ENCODE data around the gene IRF6. TPM values are rescaled to one million over a fixed set of nuclear protein-coding genes. Genes with fewer than 3 reads are reported as not detected.

IRF6 gene
- 10 to 100 TPM; 18.5 to 26.3 (median 20.5) TPM for polyA plus RNA-seq (ENCODE audit: insufficient read depth in 1 of 5, insufficient read length in 5 of 5, low replicate concordance in 1 of 5)
- long read RNA-seq, donor 1, full-length matches to known transcripts: 10 of 20 reads
- long read RNA-seq, donor 1, partial matches to known transcripts: 10 of 20 reads
- long read RNA-seq, donor 1, other reads (novel, unspliced or antisense): 0 of 20 reads
- long read RNA-seq, donor 2, full-length matches to known transcripts: 4 of 4 reads
- long read RNA-seq, donor 2, partial matches to known transcripts: 0 of 4 reads
- long read RNA-seq, donor 2, other reads (novel, unspliced or antisense): 0 of 4 reads
- long read RNA-seq, donor 3, full-length matches to known transcripts: 6 of 6 reads
- long read RNA-seq, donor 3, partial matches to known transcripts: 0 of 6 reads
- long read RNA-seq, donor 3, other reads (novel, unspliced or antisense): 0 of 6 reads
- long read RNA-seq, donor 4, full-length matches to known transcripts: 4 of 11 reads
- long read RNA-seq, donor 4, partial matches to known transcripts: 7 of 11 reads
- long read RNA-seq, donor 4, other reads (novel, unspliced or antisense): 0 of 11 reads
- long read RNA-seq, donor 5, full-length matches to known transcripts: 8 of 18 reads
- long read RNA-seq, donor 5, partial matches to known transcripts: 10 of 18 reads
- long read RNA-seq, donor 5, other reads (novel, unspliced or antisense): 0 of 18 reads
- long read RNA-seq, donor 6, full-length matches to known transcripts: 14 of 19 reads
- long read RNA-seq, donor 6, partial matches to known transcripts: 5 of 19 reads
- long read RNA-seq, donor 6, other reads (novel, unspliced or antisense): 0 of 19 reads
- long read RNA-seq, donor 7, full-length matches to known transcripts: 11 of 16 reads
- long read RNA-seq, donor 7, partial matches to known transcripts: 5 of 16 reads
- long read RNA-seq, donor 7, other reads (novel, unspliced or antisense): 0 of 16 reads
- long read RNA-seq, donor 8, full-length matches to known transcripts: 1 of 1 reads
- long read RNA-seq, donor 8, partial matches to known transcripts: 0 of 1 reads
- long read RNA-seq, donor 8, other reads (novel, unspliced or antisense): 0 of 1 reads

GRCh38 chr1:209805875-209806760, at the start of gene IRF6:
Gene IRF6, minus strand, starts transcription at chr1:209806142. Its CDS starts 4,729 bp downstream, at chr1:209801413.
- peak; percentile 85 to 89 for DNase-seq

DNA sequence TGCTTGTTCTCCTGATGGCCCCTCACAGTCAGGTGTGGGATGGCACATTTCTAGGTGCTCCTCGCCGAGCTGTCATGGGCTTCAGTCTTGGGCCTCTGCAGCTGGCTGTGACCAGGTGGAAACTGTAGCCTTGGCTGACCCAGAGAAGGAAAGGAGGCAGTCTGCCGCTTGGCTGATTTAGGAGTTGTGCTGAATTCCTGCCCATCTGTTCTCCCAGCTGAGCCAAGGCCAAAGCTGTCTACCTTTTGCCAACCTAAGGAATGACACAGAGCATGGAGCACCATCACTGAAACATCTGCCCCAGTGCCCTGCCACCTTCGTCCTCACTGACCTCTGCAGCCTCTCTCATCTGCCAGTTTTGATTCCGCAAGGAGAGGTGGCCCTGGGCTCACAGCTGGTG, 49.7 kb upstream of the IRF6 start:
- no peak for DNase-seq

GRCh38 chr1:209855006-209855405, 49.1 kb upstream of the IRF6 start:
- no peak for DNase-seq

DNA sequence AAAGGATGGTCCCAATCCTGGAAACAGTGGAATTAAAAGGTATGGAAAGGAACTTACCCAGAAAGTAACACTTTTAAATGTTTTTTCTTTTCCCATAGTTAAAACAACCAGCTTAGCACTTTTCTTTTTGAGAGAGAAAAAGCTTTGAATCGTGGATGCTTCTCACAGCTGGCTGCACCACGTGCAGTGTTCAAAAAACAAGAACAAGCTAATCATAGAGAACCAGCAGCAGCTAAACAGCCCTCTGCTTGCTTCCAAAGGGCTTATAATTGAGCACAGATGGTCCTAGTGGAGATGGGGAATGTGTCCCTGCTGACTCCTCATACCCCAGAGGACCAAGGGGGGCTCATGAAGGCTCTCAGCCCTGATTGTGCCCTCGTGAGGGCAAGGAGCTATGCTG, 48.3 kb upstream of the IRF6 start:
- DNase-seq: no peak

DNA sequence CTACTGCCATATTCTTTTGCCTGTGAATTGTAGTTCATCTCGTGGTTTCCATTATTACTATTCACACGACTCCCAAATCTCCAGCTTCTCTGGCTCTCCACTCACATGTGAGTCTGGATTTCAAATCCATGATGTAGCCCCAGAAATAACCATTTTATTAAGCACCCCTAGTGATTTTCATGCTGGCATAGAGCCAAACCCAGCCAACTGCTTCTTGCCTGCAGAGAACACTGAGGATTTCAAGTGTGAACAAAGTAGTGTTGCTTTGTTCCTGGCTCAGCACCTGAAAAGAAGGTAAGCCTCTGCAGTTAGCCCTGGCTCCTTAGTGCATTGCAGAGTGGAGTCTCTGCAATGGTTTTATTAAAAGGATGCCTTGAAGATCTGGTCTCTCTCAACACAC, 47.7 kb upstream of the IRF6 start:
- no peak for DNase-seq

GRCh38 chr1:209850342-209850979, 44.5 kb upstream of the IRF6 start:
- no peak for DNase-seq

DNA sequence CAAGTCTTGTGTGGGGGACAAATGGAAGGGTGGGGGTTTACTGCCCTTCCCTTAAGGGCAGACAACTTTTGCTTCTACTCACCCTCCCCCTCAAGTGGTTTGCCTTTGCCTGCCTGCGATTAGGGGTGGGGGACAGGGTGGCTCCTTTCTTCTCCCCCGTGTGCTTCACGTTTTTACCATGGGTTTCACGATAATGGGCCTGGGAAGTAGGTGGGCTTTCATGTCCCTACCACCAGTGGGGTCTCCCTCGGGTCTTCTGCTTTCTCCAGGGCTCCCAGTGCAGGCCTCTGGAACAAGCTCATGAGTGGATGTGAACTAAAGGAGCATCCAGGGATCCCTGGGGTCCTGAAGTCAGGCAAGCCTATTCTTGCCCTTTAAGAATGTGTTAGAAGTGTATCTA, 43.4 kb upstream of the IRF6 start:
- no peak for DNase-seq

DNA sequence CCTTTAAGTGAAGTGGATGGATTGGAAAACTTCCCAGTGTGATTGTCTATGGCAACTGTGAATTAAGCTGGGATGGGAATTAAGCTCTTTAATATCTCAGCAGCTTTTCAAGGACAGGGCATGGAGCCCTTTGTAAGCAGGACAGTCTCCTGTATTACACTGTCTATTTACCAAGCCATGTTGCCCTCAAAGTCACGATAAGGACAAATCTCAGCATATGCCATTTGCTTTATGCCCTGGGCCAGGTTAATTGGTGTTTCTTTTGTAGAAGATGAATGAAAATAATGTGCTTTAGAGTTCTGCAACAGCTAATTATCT, 39.4 kb upstream of the IRF6 start:
- no peak for DNase-seq

DNA sequence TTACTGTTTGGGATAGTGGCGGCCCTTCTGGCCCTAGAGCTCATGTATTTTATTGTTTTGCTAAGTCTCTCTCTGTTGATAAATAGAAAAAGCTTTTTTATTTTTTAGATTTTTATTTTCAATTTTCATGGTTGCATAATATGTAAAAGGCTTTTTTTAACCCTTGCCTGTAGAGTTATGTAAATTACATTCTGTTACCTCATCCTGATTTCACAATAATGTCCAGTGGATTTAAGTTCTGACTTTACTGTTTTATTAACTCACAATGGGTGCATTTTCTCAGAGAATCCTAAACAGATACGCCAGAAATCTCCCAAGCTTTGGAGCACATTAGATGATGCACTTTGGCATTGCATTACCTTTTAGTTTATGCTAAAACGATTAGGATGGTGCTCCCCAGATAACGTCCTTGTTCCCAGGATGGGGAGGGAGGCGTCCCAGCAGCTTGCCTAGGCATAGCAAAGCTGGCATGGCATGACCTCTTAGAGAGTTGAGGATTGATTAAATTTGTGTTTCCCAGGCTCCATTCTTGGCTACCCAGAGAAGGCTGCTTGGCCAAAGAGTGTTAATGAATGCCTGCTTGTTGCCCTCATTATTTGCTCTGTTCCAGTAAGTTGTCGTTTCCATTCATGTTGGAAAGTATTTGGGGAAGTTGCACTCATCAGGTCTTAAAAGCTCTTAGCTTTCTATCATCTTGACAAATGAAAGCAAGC, 38.9 kb upstream of the IRF6 start:
- DNase-seq: no peak

DNA sequence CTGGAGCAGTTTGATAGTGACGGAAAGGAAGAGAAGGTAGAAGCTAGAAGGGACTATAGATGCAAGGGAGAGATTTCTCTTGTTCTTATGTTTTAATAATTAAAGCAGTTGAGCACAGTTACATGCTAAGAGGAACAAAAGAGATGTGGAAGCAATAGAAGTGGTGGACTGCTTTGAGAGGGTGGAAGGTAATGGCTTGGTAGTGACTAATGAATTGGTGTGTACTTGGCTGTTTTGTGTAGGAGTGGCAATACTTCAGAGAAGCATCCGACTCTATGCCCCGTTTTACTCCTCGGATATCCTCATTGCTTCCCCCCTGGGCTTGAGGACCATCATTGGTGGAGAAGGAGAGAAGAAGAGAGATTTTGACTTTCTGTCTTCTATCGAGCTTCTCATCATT, 34.7 kb upstream of the IRF6 start:
- DNase-seq: no peak

- no peak for DNase-seq
Measured at GRCh38 chr1:209839875-209840546, 34.1 kb upstream of the IRF6 start.

GRCh38 chr1:209838537-209838936, 32.6 kb upstream of the IRF6 start:
- DNase-seq: no peak

GRCh38 chr1:209837671-209838070, 31.7 kb upstream of the IRF6 start:
- DNase-seq: no peak

DNA sequence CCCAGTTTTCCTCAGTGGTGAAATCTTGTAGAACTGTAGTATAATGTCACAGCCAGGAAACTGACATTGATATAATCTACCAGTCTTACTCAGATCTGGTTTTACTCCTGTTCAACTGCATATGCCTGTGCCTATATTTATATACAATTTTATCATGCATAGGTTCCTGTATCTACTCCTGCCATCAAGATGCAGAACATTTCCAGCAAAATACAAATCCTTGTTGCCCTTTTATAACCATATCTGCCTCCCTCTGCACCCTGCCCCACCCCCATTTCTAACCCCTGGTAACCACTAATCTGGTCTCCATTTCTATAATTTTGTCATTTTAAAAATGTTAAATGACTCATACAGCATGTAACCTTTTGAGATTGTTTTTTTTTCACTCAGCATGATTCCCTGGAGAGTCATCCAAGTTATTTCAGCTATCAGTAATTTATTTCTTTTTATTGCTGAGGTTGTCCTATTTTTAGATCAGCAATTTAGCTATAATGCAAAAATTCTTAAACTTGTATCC, 29.9 kb upstream of the IRF6 start:
- no peak for DNase-seq

DNA sequence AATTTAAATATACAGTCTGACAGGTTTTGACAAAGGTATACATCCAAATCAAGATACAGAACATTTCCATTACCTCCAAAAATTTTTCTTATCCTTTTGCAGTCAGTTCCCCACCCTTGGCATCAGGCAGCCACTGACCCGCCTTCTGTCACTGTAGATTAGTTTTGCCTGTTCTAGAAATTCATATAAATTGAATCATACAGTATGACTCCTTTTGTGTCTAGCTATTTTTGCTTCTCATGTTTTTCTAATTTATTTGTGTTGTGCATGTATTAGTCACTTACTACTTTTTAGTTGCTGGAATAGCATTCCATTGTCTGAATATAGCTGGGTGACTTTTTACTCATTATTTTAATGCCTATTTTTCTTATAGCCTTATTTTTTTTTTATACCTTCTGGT, 25.7 kb upstream of the IRF6 start:
- no peak for DNase-seq

GRCh38 chr1:209830722-209831121, 24.8 kb upstream of the IRF6 start:
- no peak for DNase-seq

GRCh38 chr1:209829716-209830115, 23.8 kb upstream of the IRF6 start:
- DNase-seq: no peak

DNA sequence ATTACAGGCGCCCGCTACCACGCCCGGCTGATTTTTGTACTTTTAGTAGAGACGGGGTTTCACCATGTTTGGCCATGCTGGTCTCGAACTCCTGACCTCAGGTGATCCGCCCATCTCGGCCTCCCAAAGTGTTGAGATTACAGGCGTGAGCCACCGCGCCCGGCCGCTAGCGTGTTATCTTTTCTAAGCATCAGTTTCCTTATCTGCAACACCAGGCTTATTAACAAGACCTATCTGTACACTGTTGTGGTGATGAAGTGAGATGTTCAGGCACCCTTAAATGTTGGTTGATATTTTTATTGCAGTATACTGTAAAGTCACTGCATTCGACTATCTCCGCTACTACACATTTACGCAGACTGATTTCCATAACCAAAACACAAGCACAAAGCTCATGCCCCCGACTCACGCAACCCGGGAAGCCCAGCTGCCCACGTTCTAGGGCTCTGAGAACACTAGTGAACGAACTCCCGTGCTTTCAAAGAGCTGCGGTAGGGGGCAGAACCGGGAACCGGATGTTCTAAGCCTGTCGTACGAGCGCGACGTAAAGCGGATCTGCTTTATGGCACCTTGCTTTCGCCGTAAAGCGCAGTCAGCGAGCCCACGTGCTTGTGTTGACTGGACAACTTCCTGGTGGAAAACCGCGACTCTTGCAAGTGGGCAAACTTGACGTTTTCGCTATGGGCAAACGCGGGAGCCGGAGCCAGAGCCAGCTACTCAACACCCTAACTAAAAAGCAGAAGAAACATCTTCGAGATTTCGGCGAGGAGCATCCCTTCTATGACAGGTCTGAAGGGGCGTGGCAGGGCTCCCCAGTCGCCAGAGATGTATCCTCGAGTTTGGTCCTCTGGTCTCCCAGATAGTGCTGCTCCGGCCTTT, 21.7 kb upstream of the IRF6 start, which contains the start of gene UTP25:
Gene UTP25 (plus strand): TSS at position 589 of the 879 bp plus-strand sequence. CDS start 92 bp downstream, at position 681.
- peak; percentile 89 to 93 for DNase-seq

All from right lung (tissue), 10 donors.